ENCODE measurements around the gene PDE8B. TPM values are rescaled to one million over a fixed set of nuclear protein-coding genes. Genes with fewer than 3 reads are reported as not detected.

The PDE8B gene
- total RNA-seq, 4 donors from 2014 or later = 1.1 to 3.9 (median 1.5) TPM

GRCh38 chr5:77347435-77348098 lies 137.1 kb downstream of the PDE8B start:
- no peak for DNase-seq (ENCODE audit: low spot score in 2 of 2)
- no peaks in the 10 kb centered on the region for H3K4me1 ChIP-seq
- H3K4me3 ChIP-seq = no peak overlapping the region
- H3K27me3 ChIP-seq = no peaks in the 10 kb centered on the region
- 87% methylated on average over 5 of the region's 5 CpGs for WGBS
- TF ChIP-seq POLR2AphosphoS5 (IDR thresholded peaks at IDR 0.05) = no peak
- TF ChIP-seq, protein P1, sequence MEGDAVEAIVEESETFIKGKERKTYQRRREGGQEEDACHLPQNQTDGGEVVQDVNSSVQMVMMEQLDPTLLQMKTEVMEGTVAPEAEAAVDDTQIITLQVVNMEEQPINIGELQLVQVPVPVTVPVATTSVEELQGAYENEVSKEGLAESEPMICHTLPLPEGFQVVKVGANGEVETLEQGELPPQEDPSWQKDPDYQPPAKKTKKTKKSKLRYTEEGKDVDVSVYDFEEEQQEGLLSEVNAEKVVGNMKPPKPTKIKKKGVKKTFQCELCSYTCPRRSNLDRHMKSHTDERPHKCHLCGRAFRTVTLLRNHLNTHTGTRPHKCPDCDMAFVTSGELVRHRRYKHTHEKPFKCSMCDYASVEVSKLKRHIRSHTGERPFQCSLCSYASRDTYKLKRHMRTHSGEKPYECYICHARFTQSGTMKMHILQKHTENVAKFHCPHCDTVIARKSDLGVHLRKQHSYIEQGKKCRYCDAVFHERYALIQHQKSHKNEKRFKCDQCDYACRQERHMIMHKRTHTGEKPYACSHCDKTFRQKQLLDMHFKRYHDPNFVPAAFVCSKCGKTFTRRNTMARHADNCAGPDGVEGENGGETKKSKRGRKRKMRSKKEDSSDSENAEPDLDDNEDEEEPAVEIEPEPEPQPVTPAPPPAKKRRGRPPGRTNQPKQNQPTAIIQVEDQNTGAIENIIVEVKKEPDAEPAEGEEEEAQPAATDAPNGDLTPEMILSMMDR (IDR thresholded peaks at IDR 0.05) = no peak
- TF ChIP-seq EP300 (IDR thresholded peaks at IDR 0.05) = no peak
- TF ChIP-seq POLR2A (IDR thresholded peaks at IDR 0.05) = no peak
- H3K9me3 ChIP-seq = no peaks in the 10 kb centered on the region
- H3K36me3 ChIP-seq = no peaks in the 10 kb centered on the region
- H3K27ac ChIP-seq = no peak overlapping the region

DNA sequence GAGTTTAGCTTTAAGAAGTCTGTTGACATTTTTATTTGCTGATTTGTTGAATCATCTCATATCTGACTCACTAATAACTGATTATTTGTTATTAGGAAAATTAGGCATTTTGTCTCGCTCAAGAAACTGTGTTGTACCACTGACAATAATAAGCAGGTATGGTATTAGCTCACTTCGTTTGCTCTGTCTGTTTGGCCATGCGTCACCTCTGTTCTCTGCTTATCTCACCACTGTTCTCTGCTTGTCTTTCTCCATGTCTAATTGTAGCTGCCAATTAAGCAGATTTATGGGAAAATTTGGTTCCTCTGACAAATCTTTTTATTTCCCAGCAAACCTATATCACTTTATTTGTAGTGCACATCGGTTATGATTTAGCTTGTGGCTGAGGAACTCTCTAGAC lies 142.8 kb downstream of the PDE8B start:
- H3K4me3 ChIP-seq = no peak overlapping the region
- H3K9me3 ChIP-seq = no peaks in the 10 kb centered on the region
- WGBS = 90% methylated on average over 4 of the region's 4 CpGs
- H3K36me3 ChIP-seq = no peaks in the 10 kb centered on the region
- no peaks in the 10 kb centered on the region for H3K27me3 ChIP-seq
- TF ChIP-seq, protein P1 (IDR thresholded peaks at IDR 0.05) = no peak
- TF ChIP-seq POLR2A (IDR thresholded peaks at IDR 0.05) = no peak
- DNase-seq (ENCODE audit: low spot score in 2 of 2) = no peak
- no peak overlapping the region for H3K27ac ChIP-seq
- H3K4me1 ChIP-seq = no peaks in the 10 kb centered on the region

DNA sequence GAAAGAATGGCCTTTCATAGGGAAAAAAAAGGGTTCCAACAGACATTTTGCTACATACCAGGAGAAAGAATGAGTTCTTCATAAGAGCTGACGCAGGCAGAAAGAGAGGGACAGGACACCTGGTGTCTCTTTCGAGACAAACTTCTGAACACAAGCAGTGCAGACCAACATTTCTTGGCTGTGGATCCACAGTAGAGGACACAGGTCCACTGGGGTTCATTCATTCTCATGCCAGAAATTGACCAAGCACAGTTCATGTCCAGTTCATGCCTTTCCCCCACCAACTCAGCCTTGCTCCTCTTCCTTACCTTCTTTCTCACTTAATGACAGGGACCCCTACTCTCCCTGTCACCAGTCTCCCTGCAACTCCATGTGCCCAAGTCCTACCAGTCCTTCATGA lies 144.0 kb downstream of the PDE8B start:
- no peaks in the 10 kb centered on the region for H3K4me1 ChIP-seq
- no peaks in the 10 kb centered on the region for H3K9me3 ChIP-seq
- no peak for DNase-seq (ENCODE audit: low spot score in 2 of 2)
- no peak overlapping the region for H3K27ac ChIP-seq
- TF ChIP-seq, protein P1 (IDR thresholded peaks at IDR 0.05) = no peak
- TF ChIP-seq EP300 (IDR thresholded peaks at IDR 0.05) (no peak), POLR2AphosphoS5 (IDR thresholded peaks at IDR 0.05) (no peak), POLR2A (IDR thresholded peaks at IDR 0.05) (no peak)
- H3K27me3 ChIP-seq = no peaks in the 10 kb centered on the region
- H3K36me3 ChIP-seq = no peaks in the 10 kb centered on the region
- H3K4me3 ChIP-seq = no peak overlapping the region
- 93% methylated on average over 2 of the region's 2 CpGs for WGBS

- Histone ChIP-seq H3K36me3 (no peaks in the 10 kb centered on the region), H3K27ac (no peak overlapping the region), H3K4me1 (no peaks in the 10 kb centered on the region), H3K9me3 (no peaks in the 10 kb centered on the region), H3K4me3 (no peak overlapping the region), H3K27me3 (no peaks in the 10 kb centered on the region)
- no peak for DNase-seq (ENCODE audit: low spot score in 2 of 2)
- WGBS = 92% methylated on average over 7 of the region's 7 CpGs
- TF ChIP-seq POLR2A (IDR thresholded peaks at IDR 0.05) (no peak), EP300 (IDR thresholded peaks at IDR 0.05) (no peak), POLR2AphosphoS5 (IDR thresholded peaks at IDR 0.05) (no peak)
- TF ChIP-seq, protein P1 (IDR thresholded peaks at IDR 0.05) = no peak
Observed at GRCh38 chr5:77355080-77355479, 144.6 kb downstream of the PDE8B start.

DNA sequence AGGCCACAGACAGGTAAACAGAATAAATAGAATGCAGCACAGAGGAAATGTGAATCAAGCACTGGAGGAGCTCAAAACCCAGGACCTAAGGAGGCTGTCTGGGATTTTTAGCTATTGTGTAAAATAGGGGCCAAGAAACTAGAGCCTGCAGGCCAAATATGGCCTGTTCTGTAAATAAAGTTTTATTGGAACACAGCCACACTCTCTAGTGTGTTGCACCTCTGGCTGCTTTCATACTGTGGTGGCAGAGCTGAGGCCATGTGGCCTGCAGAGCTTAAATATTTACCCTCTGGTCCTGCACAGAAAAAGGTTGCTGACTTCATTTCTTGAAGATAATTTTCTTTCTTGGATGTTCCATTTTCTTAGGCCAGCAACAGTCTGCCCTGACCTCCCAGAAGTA lies 145.3 kb downstream of the PDE8B start:
- DNase-seq (ENCODE audit: low spot score in 2 of 2) = no peak
- no peaks in the 10 kb centered on the region for H3K27me3 ChIP-seq
- H3K4me3 ChIP-seq = no peak overlapping the region
- no peak overlapping the region for H3K27ac ChIP-seq
- no peaks in the 10 kb centered on the region for H3K9me3 ChIP-seq
- no peaks in the 10 kb centered on the region for H3K36me3 ChIP-seq
- no peaks in the 10 kb centered on the region for H3K4me1 ChIP-seq
- TF ChIP-seq, protein P1 (IDR thresholded peaks at IDR 0.05) = no peak
- TF ChIP-seq POLR2A (IDR thresholded peaks at IDR 0.05) (no peak), POLR2AphosphoS5 (IDR thresholded peaks at IDR 0.05) (no peak), EP300 (IDR thresholded peaks at IDR 0.05) (no peak)

All from suprapubic skin (tissue), 4 donors.